ENCODE measurements around the gene ANKMY1. TPM values are rescaled to one million over a fixed set of nuclear protein-coding genes. Genes with fewer than 3 reads are reported as not detected.

Gene ANKMY1
- polyA plus RNA-seq, 4 donors = 10.0 to 18.6 (median 12.9) TPM

GRCh38 chr2:240453461-240454105 is 104.2 kb downstream of the ANKMY1 start:
- no peak for DNase-seq (ENCODE audit: low read depth in 4 of 4, low spot score in 2 of 4)

- DNase-seq (ENCODE audit: low read depth in 4 of 4, low spot score in 2 of 4) = peak in 1 of 4 donors; percentile 43
Observed at GRCh38 chr2:240452462-240453256, 105.1 kb downstream of the ANKMY1 start.

GRCh38 chr2:240451791-240452461 is 105.9 kb downstream of the ANKMY1 start:
- no peak for DNase-seq (ENCODE audit: low read depth in 4 of 4, low spot score in 2 of 4)

GRCh38 chr2:240451108-240451611 is 106.6 kb downstream of the ANKMY1 start:
- DNase-seq (ENCODE audit: low read depth in 4 of 4, low spot score in 2 of 4) = no peak

- no peak for DNase-seq (ENCODE audit: low read depth in 4 of 4, low spot score in 2 of 4)
Observed at GRCh38 chr2:240450532-240451107, 107.2 kb downstream of the ANKMY1 start.

GRCh38 chr2:240449764-240450531 is 107.8 kb downstream of the ANKMY1 start:
- DNase-seq (ENCODE audit: low read depth in 4 of 4, low spot score in 2 of 4) = no peak

GRCh38 chr2:240448387-240449274 is 109.2 kb downstream of the ANKMY1 start:
- DNase-seq (ENCODE audit: low read depth in 4 of 4, low spot score in 2 of 4) = no peak

- DNase-seq (ENCODE audit: low read depth in 4 of 4, low spot score in 2 of 4) = no peak
Observed at GRCh38 chr2:240447934-240448333, 109.9 kb downstream of the ANKMY1 start.

GRCh38 chr2:240447331-240447730 is 110.5 kb downstream of the ANKMY1 start:
- DNase-seq (ENCODE audit: low read depth in 4 of 4, low spot score in 2 of 4) = no peak

GRCh38 chr2:240446664-240447175 is 111.1 kb downstream of the ANKMY1 start:
- DNase-seq (ENCODE audit: low read depth in 4 of 4, low spot score in 2 of 4) = no peak

GRCh38 chr2:240445961-240446663 is 111.7 kb downstream of the ANKMY1 start:
- DNase-seq (ENCODE audit: low read depth in 4 of 4, low spot score in 2 of 4) = no peak

GRCh38 chr2:240444464-240444863 is 113.3 kb downstream of the ANKMY1 start:
- DNase-seq (ENCODE audit: low read depth in 4 of 4, low spot score in 2 of 4) = no peak

GRCh38 chr2:240443891-240444301 is 113.9 kb downstream of the ANKMY1 start:
- DNase-seq (ENCODE audit: low read depth in 4 of 4, low spot score in 2 of 4) = no peak

- DNase-seq (ENCODE audit: low read depth in 4 of 4, low spot score in 2 of 4) = no peak
Observed at GRCh38 chr2:240442891-240443715, 114.7 kb downstream of the ANKMY1 start.

GRCh38 chr2:240441993-240442411 is 115.8 kb downstream of the ANKMY1 start:
- no peak for DNase-seq (ENCODE audit: low read depth in 4 of 4, low spot score in 2 of 4)

GRCh38 chr2:240441326-240441992 is 116.3 kb downstream of the ANKMY1 start:
- DNase-seq (ENCODE audit: low read depth in 4 of 4, low spot score in 2 of 4) = no peak
